A549 treated with RU486 at 1 μM for 4 hours (cell line): ENCODE data around the gene PCSK1N. TPM values are rescaled to one million over a fixed set of nuclear protein-coding genes. Genes with fewer than 3 reads are reported as not detected.

Source experiments
- total RNA-seq: library from RNA; stranded (reverse); fragments of 200-300 nt; extraction: Qiagen RNA extraction; gene quantifications from 5 replicates; pipeline ENCODE4 v1.2.3, GENCODE V29; 2022; ENCODE audit warnings: low read depth

The PCSK1N gene
- 21.2 to 60.8 TPM (median 51.8 TPM) in 5 replicates for total RNA-seq

DNA sequence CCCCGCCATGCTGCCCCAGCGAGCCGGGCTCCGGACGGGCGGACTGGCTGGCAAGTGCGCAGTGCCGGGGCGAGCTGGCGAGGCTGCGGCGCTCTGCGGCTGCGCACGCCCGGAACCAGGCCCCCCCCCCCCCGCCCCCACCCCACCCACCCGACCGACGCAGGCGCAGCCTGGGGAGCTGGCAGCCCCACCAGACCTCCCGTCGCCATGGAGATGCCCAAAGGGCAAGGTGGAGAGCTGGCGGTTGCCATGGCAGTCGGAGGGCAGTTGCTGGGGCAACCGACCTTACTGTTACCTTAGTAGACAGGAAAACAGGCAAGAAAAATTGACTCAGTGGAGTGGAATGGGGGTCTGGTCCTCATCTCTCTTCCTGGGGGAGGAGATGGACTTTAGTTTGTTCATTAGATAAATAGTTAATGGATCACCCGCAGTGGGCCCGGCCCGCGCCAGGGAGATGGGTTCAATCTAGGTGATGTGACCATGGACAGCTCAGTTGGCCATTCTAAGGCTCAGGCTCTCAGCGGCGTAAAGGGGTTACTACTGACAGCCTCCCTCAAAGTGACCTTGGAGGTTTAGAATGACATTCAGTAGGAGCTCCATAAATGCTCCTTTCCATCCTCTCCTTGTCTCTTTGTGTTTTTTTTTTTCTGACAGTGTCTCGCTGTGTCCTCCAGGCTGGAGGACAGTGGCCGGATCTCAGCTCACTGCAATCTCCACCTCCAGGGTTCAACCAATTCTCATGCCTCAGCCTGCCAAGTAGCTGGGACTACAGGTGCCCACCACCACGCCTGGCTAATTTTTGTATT is at the start of gene PCSK1N:
Gene PCSK1N (minus strand): TSS at position 87 of the 806 bp plus-strand sequence. CDS start 78 bp downstream, at position 9.

DNA sequence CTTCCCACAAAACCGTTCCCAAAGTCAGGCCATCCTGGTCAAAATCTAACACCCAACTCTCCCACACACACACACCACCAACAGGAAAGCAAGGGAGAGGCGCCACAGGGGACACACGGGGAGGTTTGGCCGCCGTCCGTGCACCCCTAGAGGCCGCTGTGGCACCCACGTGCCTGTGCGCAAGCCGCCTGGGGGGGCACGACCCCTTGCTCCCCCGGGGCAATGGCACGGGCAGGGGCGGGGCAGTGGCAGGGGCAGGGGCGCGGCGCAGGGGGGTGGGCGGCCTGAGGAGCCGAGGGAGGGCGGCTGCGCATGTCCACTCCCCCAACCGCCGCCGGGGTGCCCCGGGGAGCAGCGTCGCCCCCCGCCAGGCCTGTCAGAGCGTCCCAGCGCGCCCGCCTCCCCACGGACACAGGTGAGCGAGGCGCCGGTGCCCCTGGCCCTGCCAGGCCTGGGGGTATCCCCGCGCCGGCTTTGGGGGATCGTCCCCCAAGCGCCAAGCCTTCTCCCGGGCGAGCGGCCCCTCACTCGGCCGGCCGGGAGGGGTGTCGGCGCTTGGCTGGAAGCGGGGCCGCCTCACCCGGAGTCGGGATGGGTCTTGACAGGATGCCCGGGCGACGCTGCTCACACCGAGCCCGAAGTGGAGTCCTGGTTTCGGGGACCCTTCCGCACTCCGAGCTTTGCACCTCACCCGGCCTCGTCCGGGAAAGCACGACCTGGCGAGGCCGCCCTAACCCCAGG is 9.1 kb downstream of the PCSK1N start, which contains the start of gene ERAS:
Gene ERAS (plus strand): TSS at position 379 of the 741 bp plus-strand sequence. CDS start 2,611 bp downstream, outside the sequence.

GRCh38 chrX:48801280-48802088 is 33.9 kb downstream of the PCSK1N start, which contains the start of gene HDAC6:
Gene HDAC6 (plus strand): TSS chrX:48802067. CDS start chrX:48802693, 626 bp downstream.

DNA sequence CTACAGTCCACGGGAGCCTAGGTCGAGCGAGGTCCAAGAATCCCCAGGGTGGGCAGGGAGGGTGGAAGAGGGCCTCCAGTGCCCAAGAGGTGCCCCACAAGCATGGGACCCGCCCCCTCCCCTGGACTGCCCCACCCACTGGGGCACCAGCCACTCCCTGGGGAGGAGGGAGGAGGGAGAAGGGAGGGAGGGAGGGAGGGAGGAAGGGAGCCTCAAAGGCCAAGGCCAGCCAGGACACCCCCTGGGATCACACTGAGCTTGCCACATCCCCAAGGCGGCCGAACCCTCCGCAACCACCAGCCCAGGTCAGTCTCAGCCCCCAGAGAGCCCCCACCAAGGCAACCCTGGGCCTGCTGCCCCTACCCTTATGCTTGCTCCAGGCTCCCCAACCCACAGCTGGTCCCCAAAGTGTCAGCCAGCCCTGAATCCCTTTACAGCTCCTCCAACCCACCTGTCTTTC is 49.0 kb downstream of the PCSK1N start, which contains the start of gene GATA1:
Gene GATA1 (plus strand): TSS at position 250 of the 460 bp plus-strand sequence. CDS start 4,520 bp downstream, outside the sequence.

Other genes starting within 250 kb of the PCSK1N start
- gene WDR13, start 238.1 kb downstream of the PCSK1N start, total RNA-seq = 49.7 to 77.7 TPM (median 74.4 TPM) in 5 replicates
- 0.20 to 0.54 TPM (median 0.32 TPM) in 4 of 5 replicates, not detected in the other for gene WAS, start 151.8 kb downstream of the PCSK1N start, total RNA-seq
- gene SUV39H1, start 138.9 kb downstream of the PCSK1N start, total RNA-seq = 16.8 to 22.3 TPM (median 22.0 TPM) in 5 replicates
- not detected in 5 replicates for gene GLOD5, start 73.9 kb downstream of the PCSK1N start, total RNA-seq
- gene GATA1, start 49.0 kb downstream of the PCSK1N start, total RNA-seq = not detected in 5 replicates
- 26.4 to 30.9 TPM (median 28.9 TPM) in 5 replicates for gene HDAC6, start 33.5 kb downstream of the PCSK1N start, total RNA-seq
- 0.13 TPM in 1 of 5 replicates, not detected in the others for gene ERAS, start 9.1 kb downstream of the PCSK1N start, total RNA-seq
- 80.1 to 103 TPM (median 101 TPM) in 5 replicates for gene TIMM17B, start 62.2 kb upstream of the PCSK1N start, total RNA-seq
- gene PQBP1, start 62.3 kb upstream of the PCSK1N start, total RNA-seq = 96.2 to 122 TPM (median 99.9 TPM) in 5 replicates
- gene SLC35A2, start 76.0 kb upstream of the PCSK1N start, total RNA-seq = 49.4 to 68.7 TPM (median 67.1 TPM) in 5 replicates
- gene PIM2, start 83.4 kb upstream of the PCSK1N start, total RNA-seq = 9.6 to 11.7 TPM (median 10.7 TPM) in 5 replicates
- 58.3 to 67.8 TPM (median 63.7 TPM) in 5 replicates for gene OTUD5, start 122.0 kb upstream of the PCSK1N start, total RNA-seq
- 0.77 to 1.4 TPM (median 1.2 TPM) in 5 replicates for gene KCND1, start 136.2 kb upstream of the PCSK1N start, total RNA-seq
- gene GRIPAP1, start 166.7 kb upstream of the PCSK1N start, total RNA-seq = 18.1 to 22.8 TPM (median 21.3 TPM) in 5 replicates
- gene TFE3, start 207.7 kb upstream of the PCSK1N start, total RNA-seq = 47.1 to 58.0 TPM (median 56.5 TPM) in 5 replicates
- gene CCDC120, start 223.4 kb upstream of the PCSK1N start, total RNA-seq = 2.8 to 4.2 TPM (median 3.6 TPM) in 5 replicates
- gene PRAF2, start 238.4 kb upstream of the PCSK1N start, total RNA-seq = 36.7 to 46.1 TPM (median 43.4 TPM) in 5 replicates
- 50.4 to 59.4 TPM (median 54.7 TPM) in 5 replicates for gene WDR45, start 244.3 kb upstream of the PCSK1N start, total RNA-seq